Glomerular endothelial cell (primary cell): ENCODE results near the gene SYN1. TPM values are rescaled to one million over a fixed set of nuclear protein-coding genes. Genes with fewer than 3 reads are reported as not detected.
"Not testable (repeated sequence)": the region's sequence is repeated elsewhere in the genome, so short reads cannot be mapped to it uniquely, and the experiment has no call there.

Experiments used
- DNase-seq: peaks from one replicate; pipeline ENCODE4 v3.0.0-alpha.2; 2011; ENCODE audit warnings: low read depth, low spot score; ENCODE audit errors: extremely low read depth
- total RNA-seq: library from RNA; depleted of rRNA; stranded (reverse); fragments of >200 nt; gene quantifications from 2 replicates; pipeline ENCODE4 v1.2.3, GENCODE V29; 2015

The SYN1 gene
- total RNA-seq, 1 donor from 2014 or later: 0.88 TPM

- DNase-seq: not testable (repeated sequence)
Measured at GRCh38 chrX:47603125-47603524, 16.5 kb downstream of the SYN1 start.

- DNase-seq: no peak
Measured at GRCh38 chrX:47597222-47597621, 22.4 kb downstream of the SYN1 start.

- DNase-seq: no peak
Measured at GRCh38 chrX:47596256-47596655, 23.4 kb downstream of the SYN1 start.

- no peak for DNase-seq
Measured at GRCh38 chrX:47595716-47596251, 23.9 kb downstream of the SYN1 start.

- no peak for DNase-seq
Measured at GRCh38 chrX:47593522-47593921, 26.1 kb downstream of the SYN1 start.

DNA sequence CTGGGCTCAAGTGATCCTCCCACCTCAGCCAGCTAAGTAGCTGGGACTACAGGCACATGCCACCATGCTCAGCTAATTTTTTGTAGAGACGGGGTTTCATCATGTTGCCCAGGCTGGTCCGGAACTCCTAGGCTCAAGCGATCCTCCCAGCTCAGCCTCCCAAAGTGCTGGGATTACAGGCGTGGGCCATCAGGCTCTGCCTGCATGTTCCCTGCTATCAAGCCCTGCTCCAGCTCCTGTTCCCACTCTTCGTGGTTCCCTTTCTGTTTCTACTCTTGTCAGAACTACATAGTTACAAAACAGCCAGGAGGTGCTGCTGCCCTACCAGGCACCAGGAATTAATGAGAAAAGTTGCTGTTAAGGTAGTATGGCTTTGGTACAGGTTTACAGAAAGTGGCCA lies 28.7 kb downstream of the SYN1 start:
- DNase-seq: no peak

GRCh38 chrX:47587906-47588735 lies 31.5 kb downstream of the SYN1 start:
- no peak for DNase-seq

DNA sequence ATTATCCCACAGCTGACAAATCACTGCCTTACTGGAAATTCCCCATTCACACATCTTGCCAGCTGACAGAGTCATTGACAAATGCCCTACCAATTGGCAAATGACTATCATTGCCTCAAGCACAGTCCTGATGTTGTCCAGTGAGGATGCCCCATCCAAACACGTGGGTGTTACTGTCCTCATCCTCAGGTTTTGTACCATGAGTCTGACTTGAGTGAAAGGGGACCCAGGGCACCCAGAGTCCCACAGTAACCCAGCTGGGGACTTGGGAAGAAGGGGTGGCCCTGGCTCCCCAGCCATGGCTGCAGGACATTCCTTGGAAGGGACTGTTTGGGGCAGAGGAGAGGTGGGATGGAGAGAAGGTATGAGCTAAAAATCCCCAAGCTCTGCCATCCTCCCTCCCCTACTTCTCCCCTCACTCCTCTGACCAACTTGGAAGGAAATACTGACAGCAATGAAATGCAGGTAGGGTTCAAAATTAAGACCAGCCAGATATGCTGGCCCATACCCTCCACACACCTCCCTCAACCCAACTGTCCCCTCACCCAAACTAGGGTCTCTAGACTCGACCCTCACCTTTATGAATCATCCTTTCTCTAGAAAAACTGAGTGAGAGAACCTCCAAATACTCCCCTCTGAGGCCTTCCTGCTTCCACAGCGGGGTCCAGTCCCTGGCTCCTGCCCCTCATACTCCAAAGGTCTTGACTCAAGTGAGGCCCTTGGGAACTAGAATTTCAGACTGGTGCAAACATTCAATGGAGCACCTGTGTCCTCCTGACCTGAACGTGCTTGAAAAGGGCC lies 32.4 kb downstream of the SYN1 start:
- no peak for DNase-seq

- DNase-seq: no peak
Measured at GRCh38 chrX:47586043-47586787, 33.4 kb downstream of the SYN1 start.

GRCh38 chrX:47585273-47585672 lies 34.4 kb downstream of the SYN1 start:
- no peak for DNase-seq

- no peak for DNase-seq
Measured at GRCh38 chrX:47584714-47585113, 34.9 kb downstream of the SYN1 start.

GRCh38 chrX:47583240-47583861 lies 36.3 kb downstream of the SYN1 start:
- no peak for DNase-seq

DNA sequence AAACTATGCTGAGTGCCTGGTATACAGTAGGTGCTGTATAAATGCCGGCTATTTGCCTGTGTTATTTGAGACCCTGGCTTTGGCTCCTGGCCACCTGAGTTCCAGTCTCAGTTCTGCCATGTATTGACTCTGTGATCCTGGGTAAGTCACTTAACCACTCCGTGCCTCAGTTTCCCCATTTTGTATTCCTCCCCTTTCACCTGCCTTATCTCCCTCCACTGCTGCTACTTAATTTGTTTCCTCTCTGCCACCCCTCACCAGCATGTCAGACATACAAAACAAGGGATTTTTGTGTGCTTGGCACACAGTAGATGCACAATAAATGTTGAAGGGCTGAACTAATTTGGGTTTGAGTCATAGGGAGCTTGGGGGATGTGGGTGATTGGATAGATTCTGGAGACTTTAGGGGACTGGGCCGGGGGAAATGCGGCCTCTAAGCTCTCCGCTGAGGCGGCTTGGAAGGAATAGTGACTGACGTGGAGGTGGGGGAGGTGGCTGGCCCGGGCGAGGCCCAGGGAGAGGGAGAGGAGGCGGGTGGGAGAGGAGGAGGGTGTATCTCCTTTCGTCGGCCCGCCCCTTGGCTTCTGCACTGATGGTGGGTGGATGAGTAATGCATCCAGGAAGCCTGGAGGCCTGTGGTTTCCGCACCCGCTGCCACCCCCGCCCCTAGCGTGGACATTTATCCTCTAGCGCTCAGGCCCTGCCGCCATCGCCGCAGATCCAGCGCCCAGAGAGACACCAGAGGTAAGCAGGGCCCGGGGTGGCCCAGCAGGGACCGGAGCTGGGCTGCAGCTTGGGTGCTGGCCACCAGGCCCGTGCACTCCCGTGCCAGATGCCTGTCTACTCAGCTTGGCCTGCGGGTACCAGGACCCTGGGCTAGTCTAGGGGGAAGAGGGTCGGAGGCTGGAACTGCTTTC lies 37.7 kb downstream of the SYN1 start, which contains the start of gene TIMP1:
TIMP1 (plus strand) TSS at position 706 of the 917 bp plus-strand sequence. CDS start 980 bp downstream, outside the sequence.
- DNase-seq: no peak

- no peak for DNase-seq
Measured at GRCh38 chrX:47579537-47579936, 40.1 kb downstream of the SYN1 start.

- DNase-seq: no peak
Measured at GRCh38 chrX:47578692-47579091, 41.0 kb downstream of the SYN1 start.

DNA sequence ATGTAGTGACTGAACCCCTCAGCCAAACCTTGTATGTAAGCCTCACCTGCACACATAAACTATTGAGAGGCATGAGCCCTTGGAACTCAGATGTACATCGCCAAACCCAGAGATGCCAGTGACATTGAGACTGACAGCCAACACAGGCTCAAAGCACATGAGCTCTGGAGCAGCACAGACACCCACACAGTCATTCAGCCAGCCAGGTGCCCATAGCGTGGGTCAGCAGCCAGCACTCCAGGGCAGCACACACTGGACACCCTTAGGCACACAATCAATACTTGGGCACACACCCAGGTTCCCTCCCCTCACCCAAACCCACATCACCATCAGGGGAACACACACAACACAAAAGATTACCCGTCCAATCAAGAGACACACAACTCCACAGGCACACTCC lies 41.8 kb downstream of the SYN1 start:
- DNase-seq: no peak

DNA sequence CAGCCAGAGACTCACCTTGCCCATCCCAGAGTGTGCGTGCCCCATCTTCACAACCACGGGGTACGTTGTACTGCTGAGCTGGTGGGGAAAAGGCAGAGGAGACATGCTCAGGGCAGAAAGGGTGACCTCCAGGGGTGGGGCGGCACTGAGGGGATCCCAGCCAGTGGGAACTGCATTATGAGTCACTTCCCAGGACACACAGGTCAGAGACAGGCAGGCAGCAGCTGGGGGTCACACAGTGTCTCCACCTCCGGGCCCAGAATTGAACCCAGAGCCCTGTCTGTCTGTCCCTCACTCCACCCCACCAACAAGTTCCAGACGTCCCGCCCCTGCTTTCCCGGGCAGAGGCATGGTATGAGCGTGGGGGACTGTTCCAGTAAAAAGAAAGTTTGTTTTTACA lies 42.2 kb downstream of the SYN1 start:
- DNase-seq: no peak

- no peak for DNase-seq
Measured at GRCh38 chrX:47576021-47576898, 43.4 kb downstream of the SYN1 start.
